ENCODE data around the gene OPRD1.

OPRD1 gene

GRCh38 chr1:28897789-28898188 lies 85.8 kb downstream of the OPRD1 start:
- in situ Hi-C loops (cut with MboI; ENCODE audit: low sequenced_read_pairs), result no loop called here

GRCh38 chr1:28898405-28898881 lies 86.5 kb downstream of the OPRD1 start:
- in situ Hi-C loops (cut with MboI; ENCODE audit: low sequenced_read_pairs), result no loop called here

- in situ Hi-C loops (cut with MboI; ENCODE audit: low sequenced_read_pairs), result no loop called here
These were observed 87.3 kb downstream of the OPRD1 start for GRCh38 chr1:28899267-28899666.

- in situ Hi-C loops (cut with MboI; ENCODE audit: low sequenced_read_pairs), result no loop called here
These were observed 88.6 kb downstream of the OPRD1 start for GRCh38 chr1:28900562-28900961.

GRCh38 chr1:28902738-28903137 lies 90.8 kb downstream of the OPRD1 start:
- in situ Hi-C loops (cut with MboI; ENCODE audit: low sequenced_read_pairs), result no loop called here

- in situ Hi-C loops (cut with MboI; ENCODE audit: low sequenced_read_pairs), result no loop called here
These were observed 94.1 kb downstream of the OPRD1 start for GRCh38 chr1:28905921-28906666.

- in situ Hi-C loops (cut with MboI; ENCODE audit: low sequenced_read_pairs), result no loop called here
These were observed 97.2 kb downstream of the OPRD1 start for GRCh38 chr1:28909198-28909597.

GRCh38 chr1:28910379-28911115 lies 98.6 kb downstream of the OPRD1 start:
- in situ Hi-C loops (cut with MboI; ENCODE audit: low sequenced_read_pairs), result no loop called here

- in situ Hi-C loops (cut with MboI; ENCODE audit: low sequenced_read_pairs), result no loop called here
These were observed 101.8 kb downstream of the OPRD1 start for GRCh38 chr1:28913786-28914227.

- in situ Hi-C loops (cut with MboI; ENCODE audit: low sequenced_read_pairs), result no loop called here
These were observed 102.5 kb downstream of the OPRD1 start, which contains the start of gene EPB41 for GRCh38 chr1:28914228-28915030. TSS of gene EPB41 (plus strand) at chr1:28914569. CDS start at chr1:28987438, 72,869 bp downstream.

GRCh38 chr1:28915031-28915895 lies 103.3 kb downstream of the OPRD1 start:
- in situ Hi-C loops (cut with MboI; ENCODE audit: low sequenced_read_pairs), result no loop called here

- in situ Hi-C loops (cut with MboI; ENCODE audit: low sequenced_read_pairs), result no loop called here
These were observed 105.8 kb downstream of the OPRD1 start for GRCh38 chr1:28917757-28918118.
